Measurements from ENCODE around the gene CLSTN2.

CLSTN2 gene

GRCh38 chr3:140315955-140316354 lies 381.0 kb downstream of the CLSTN2 start:
- no peak for DNase-seq (ENCODE audit: low spot score)
- Histone ChIP-seq H3K4me2 (ENCODE audit: insufficient read depth, low read length, poor library complexity, severe bottlenecking) (no peak overlapping the region), H3K9me3 (replicated peaks in 1 of 2; ENCODE audit: control insufficient read depth in 2 of 2, insufficient read depth in 1 of 2, low read depth in 1 of 2, low read length in 2 of 2) (no peaks in the 10 kb centered on the region), H3K14ac (ENCODE audit: low read length) (no peak overlapping the region), H3K4me1 (ENCODE audit: control insufficient read depth in 2 of 2, insufficient read depth in 1 of 2, low read depth in 1 of 2, low read length in 2 of 2) (no peaks in the 10 kb centered on the region), H4K8ac (ENCODE audit: low read depth, low read length) (no peak overlapping the region), H2BK15ac (ENCODE audit: low read length) (no peak overlapping the region), H3K4ac (ENCODE audit: low read length) (no peak overlapping the region), H2BK12ac (ENCODE audit: low read length) (no peak overlapping the region), H3K18ac (ENCODE audit: low read length) (no peak overlapping the region), H3K4me3 (ENCODE audit: low read length in 2 of 2) (no peak overlapping the region), H2BK5ac (ENCODE audit: low read length) (no peak overlapping the region), H2AFZ (ENCODE audit: low read length) (no peak overlapping the region), H3K23ac (ENCODE audit: low read depth, low read length, poor library complexity) (no peak overlapping the region), H3K9ac (ENCODE audit: low read depth, low read length, poor library complexity) (no peak overlapping the region), H3K27ac (replicated peaks; ENCODE audit: low read length) (no peak overlapping the region), H3K36me3 (replicated peaks in 1 of 2; ENCODE audit: control insufficient read depth in 2 of 2, insufficient read depth in 2 of 2, low read length in 2 of 2) (no peaks in the 10 kb centered on the region), H4K91ac (ENCODE audit: low read depth, low read length, poor library complexity) (no peak overlapping the region), H2BK120ac (ENCODE audit: low read depth, low read length) (no peak overlapping the region), H3K27me3 (ENCODE audit: control insufficient read depth in 3 of 3, insufficient read depth in 3 of 3, low read depth in 1 of 3, low read length in 3 of 3) (peaks cover 0 to 4% (median 0%) of the 10 kb centered on the region in 3 experiments), H2AK5ac (ENCODE audit: low read depth, low read length) (no peak overlapping the region), H3K79me1 (ENCODE audit: low read depth, low read length) (no peaks in the 10 kb centered on the region)

DNA sequence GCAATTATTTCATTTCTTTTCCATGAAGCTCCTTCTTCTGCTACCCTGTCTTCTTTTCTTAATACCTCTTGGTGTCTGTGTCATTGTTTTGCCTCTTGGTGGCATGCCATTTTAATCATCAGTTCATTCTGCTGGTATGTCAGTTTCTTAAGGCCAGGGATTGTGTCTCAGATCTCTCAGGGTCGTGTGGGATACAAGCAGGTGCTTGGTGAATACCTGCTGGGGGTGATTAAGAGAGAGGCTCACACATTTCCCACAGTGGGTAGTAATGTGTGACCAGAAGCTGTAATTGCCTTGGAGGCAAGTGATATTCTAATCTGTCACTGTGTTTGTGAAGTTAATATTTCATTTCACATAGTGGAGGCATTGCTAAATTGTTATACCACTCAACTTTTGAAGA lies 381.5 kb downstream of the CLSTN2 start:
- no peaks in the 10 kb centered on the region for H3K4me1 ChIP-seq (ENCODE audit: control insufficient read depth in 2 of 2, insufficient read depth in 1 of 2, low read depth in 1 of 2, low read length in 2 of 2)
- no peak overlapping the region for H3K4me3 ChIP-seq (ENCODE audit: low read length in 2 of 2)
- H3K9ac ChIP-seq (ENCODE audit: low read depth, low read length, poor library complexity): no peak overlapping the region
- no peak overlapping the region for H2AK5ac ChIP-seq (ENCODE audit: low read depth, low read length)
- DNase-seq (ENCODE audit: low spot score): no peak
- H2BK120ac ChIP-seq (ENCODE audit: low read depth, low read length): no peak overlapping the region
- H2BK12ac ChIP-seq (ENCODE audit: low read length): no peak overlapping the region
- H3K4me2 ChIP-seq (ENCODE audit: insufficient read depth, low read length, poor library complexity, severe bottlenecking): no peak overlapping the region
- no peaks in the 10 kb centered on the region for H3K36me3 ChIP-seq (replicated peaks in 1 of 2; ENCODE audit: control insufficient read depth in 2 of 2, insufficient read depth in 2 of 2, low read length in 2 of 2)
- no peaks in the 10 kb centered on the region for H3K9me3 ChIP-seq (replicated peaks in 1 of 2; ENCODE audit: control insufficient read depth in 2 of 2, insufficient read depth in 1 of 2, low read depth in 1 of 2, low read length in 2 of 2)
- no peak overlapping the region for H3K4ac ChIP-seq (ENCODE audit: low read length)
- H4K91ac ChIP-seq (ENCODE audit: low read depth, low read length, poor library complexity): no peak overlapping the region
- H4K8ac ChIP-seq (ENCODE audit: low read depth, low read length): no peak overlapping the region
- no peak overlapping the region for H3K23ac ChIP-seq (ENCODE audit: low read depth, low read length, poor library complexity)
- no peak overlapping the region for H2BK5ac ChIP-seq (ENCODE audit: low read length)
- no peak overlapping the region for H3K27ac ChIP-seq (replicated peaks; ENCODE audit: low read length)
- H3K18ac ChIP-seq (ENCODE audit: low read length): no peak overlapping the region
- no CpG with 5 or more reads among the region's 1 CpG for WGBS, 2 donors (ENCODE audit: extremely low coverage in 2 of 2, insufficient read length in 2 of 2, insufficient replicate concordance in 1 of 2)
- H2BK15ac ChIP-seq (ENCODE audit: low read length): no peak overlapping the region
- H3K79me1 ChIP-seq (ENCODE audit: low read depth, low read length): no peaks in the 10 kb centered on the region
- no peak overlapping the region for H2AFZ ChIP-seq (ENCODE audit: low read length)
- no peak overlapping the region for H3K14ac ChIP-seq (ENCODE audit: low read length)
- peaks cover 0 to 4% (median 0%) of the 10 kb centered on the region in 3 experiments for H3K27me3 ChIP-seq (ENCODE audit: control insufficient read depth in 3 of 3, insufficient read depth in 3 of 3, low read depth in 1 of 3, low read length in 3 of 3)

DNA sequence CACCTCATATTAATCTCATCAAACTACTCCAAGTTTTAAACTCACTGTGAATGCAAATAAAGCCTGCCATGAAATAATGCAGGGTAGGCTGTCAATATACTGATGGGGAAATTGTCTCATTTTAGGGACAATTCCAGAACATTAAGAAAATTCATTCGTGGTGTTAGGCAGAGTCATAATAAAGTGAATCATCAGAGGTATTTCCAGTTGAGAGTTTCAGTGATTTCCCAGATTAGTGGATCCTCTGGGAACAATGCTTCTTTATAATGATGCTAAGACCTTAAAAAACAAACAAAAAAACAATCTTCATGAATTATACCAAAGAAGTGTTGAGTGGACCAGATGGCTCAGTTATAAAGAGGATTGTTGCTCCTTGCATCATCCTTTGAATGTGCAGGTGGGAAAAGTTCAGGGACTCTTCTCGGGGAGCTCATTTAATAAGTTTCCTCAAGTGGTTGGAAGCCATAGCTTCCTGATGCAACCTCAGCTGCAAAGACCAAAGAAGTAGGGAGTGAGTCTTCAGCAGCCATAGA lies 381.9 kb downstream of the CLSTN2 start:
- no peak overlapping the region for H4K91ac ChIP-seq (ENCODE audit: low read depth, low read length, poor library complexity)
- H2BK15ac ChIP-seq (ENCODE audit: low read length): no peak overlapping the region
- no peak overlapping the region for H3K27ac ChIP-seq (replicated peaks; ENCODE audit: low read length)
- no peak overlapping the region for H2BK120ac ChIP-seq (ENCODE audit: low read depth, low read length)
- H3K36me3 ChIP-seq (replicated peaks in 1 of 2; ENCODE audit: control insufficient read depth in 2 of 2, insufficient read depth in 2 of 2, low read length in 2 of 2): no peaks in the 10 kb centered on the region
- H2AFZ ChIP-seq (ENCODE audit: low read length): no peak overlapping the region
- H3K4me2 ChIP-seq (ENCODE audit: insufficient read depth, low read length, poor library complexity, severe bottlenecking): no peak overlapping the region
- no peak overlapping the region for H4K8ac ChIP-seq (ENCODE audit: low read depth, low read length)
- H3K4me3 ChIP-seq (ENCODE audit: low read length in 2 of 2): no peak overlapping the region
- H2BK12ac ChIP-seq (ENCODE audit: low read length): no peak overlapping the region
- H3K18ac ChIP-seq (ENCODE audit: low read length): no peak overlapping the region
- H3K4me1 ChIP-seq (ENCODE audit: control insufficient read depth in 2 of 2, insufficient read depth in 1 of 2, low read depth in 1 of 2, low read length in 2 of 2): no peaks in the 10 kb centered on the region
- no CpG with 5 or more reads among the region's 2 CpGs for WGBS, 2 donors (ENCODE audit: extremely low coverage in 2 of 2, insufficient read length in 2 of 2, insufficient replicate concordance in 1 of 2)
- no peaks in the 10 kb centered on the region for H3K79me1 ChIP-seq (ENCODE audit: low read depth, low read length)
- H3K27me3 ChIP-seq (ENCODE audit: control insufficient read depth in 3 of 3, insufficient read depth in 3 of 3, low read depth in 1 of 3, low read length in 3 of 3): peaks cover 0 to 5% (median 0%) of the 10 kb centered on the region in 3 experiments
- H3K23ac ChIP-seq (ENCODE audit: low read depth, low read length, poor library complexity): no peak overlapping the region
- no peak overlapping the region for H3K9ac ChIP-seq (ENCODE audit: low read depth, low read length, poor library complexity)
- no peak overlapping the region for H3K14ac ChIP-seq (ENCODE audit: low read length)
- H3K4ac ChIP-seq (ENCODE audit: low read length): no peak overlapping the region
- H3K9me3 ChIP-seq (replicated peaks in 1 of 2; ENCODE audit: control insufficient read depth in 2 of 2, insufficient read depth in 1 of 2, low read depth in 1 of 2, low read length in 2 of 2): no peaks in the 10 kb centered on the region
- H2AK5ac ChIP-seq (ENCODE audit: low read depth, low read length): no peak overlapping the region
- no peak for DNase-seq (ENCODE audit: low spot score)
- no peak overlapping the region for H2BK5ac ChIP-seq (ENCODE audit: low read length)

DNA sequence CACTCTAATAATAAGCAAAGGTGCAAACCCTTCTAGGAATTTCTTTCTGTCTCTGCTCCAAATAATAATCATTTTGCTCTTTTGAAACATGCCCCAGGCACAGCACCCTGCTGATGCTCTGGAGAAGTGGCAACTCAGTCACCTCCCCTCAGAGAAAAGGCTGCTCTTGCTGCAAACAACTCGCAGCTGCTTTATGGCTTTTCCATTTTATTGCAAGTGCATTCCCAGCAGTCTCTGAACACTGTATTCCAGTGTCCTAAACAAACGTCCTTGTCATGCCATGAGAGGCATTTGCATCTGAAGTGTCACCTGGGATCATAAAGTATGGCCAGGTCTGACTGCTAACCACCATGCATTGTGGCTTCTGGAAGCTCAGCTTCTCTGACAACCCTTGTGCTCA lies 384.8 kb downstream of the CLSTN2 start:
- Histone ChIP-seq H3K27me3 (ENCODE audit: control insufficient read depth in 3 of 3, insufficient read depth in 3 of 3, low read depth in 1 of 3, low read length in 3 of 3) (peaks cover 0 to 10% (median 0%) of the 10 kb centered on the region in 3 experiments), H3K9ac (ENCODE audit: low read depth, low read length, poor library complexity) (no peak overlapping the region), H3K4me3 (ENCODE audit: low read length in 2 of 2) (no peak overlapping the region), H3K4ac (ENCODE audit: low read length) (no peak overlapping the region), H3K14ac (ENCODE audit: low read length) (no peak overlapping the region), H2BK120ac (ENCODE audit: low read depth, low read length) (no peak overlapping the region), H3K4me2 (ENCODE audit: insufficient read depth, low read length, poor library complexity, severe bottlenecking) (no peak overlapping the region), H3K27ac (replicated peaks; ENCODE audit: low read length) (no peak overlapping the region), H3K9me3 (replicated peaks in 1 of 2; ENCODE audit: control insufficient read depth in 2 of 2, insufficient read depth in 1 of 2, low read depth in 1 of 2, low read length in 2 of 2) (no peaks in the 10 kb centered on the region), H4K8ac (ENCODE audit: low read depth, low read length) (no peak overlapping the region), H3K23ac (ENCODE audit: low read depth, low read length, poor library complexity) (no peak overlapping the region), H3K18ac (ENCODE audit: low read length) (no peak overlapping the region), H2BK15ac (ENCODE audit: low read length) (no peak overlapping the region), H3K79me1 (ENCODE audit: low read depth, low read length) (no peaks in the 10 kb centered on the region), H4K91ac (ENCODE audit: low read depth, low read length, poor library complexity) (no peak overlapping the region), H3K36me3 (replicated peaks in 1 of 2; ENCODE audit: control insufficient read depth in 2 of 2, insufficient read depth in 2 of 2, low read length in 2 of 2) (no peaks in the 10 kb centered on the region), H2AK5ac (ENCODE audit: low read depth, low read length) (no peak overlapping the region), H3K4me1 (ENCODE audit: control insufficient read depth in 2 of 2, insufficient read depth in 1 of 2, low read depth in 1 of 2, low read length in 2 of 2) (no peaks in the 10 kb centered on the region), H2AFZ (ENCODE audit: low read length) (no peak overlapping the region), H2BK12ac (ENCODE audit: low read length) (no peak overlapping the region), H2BK5ac (ENCODE audit: low read length) (no peak overlapping the region)
- DNase-seq (ENCODE audit: low spot score): no peak
- WGBS, 2 donors (ENCODE audit: extremely low coverage in 2 of 2, insufficient read length in 2 of 2, insufficient replicate concordance in 1 of 2): no CpG with 5 or more reads among the region's 2 CpGs

All from neuronal stem cell (in vitro differentiated cells).